ENCODE results near the gene CDKL2. TPM values are rescaled to one million over a fixed set of nuclear protein-coding genes. Genes with fewer than 3 reads are reported as not detected.

CDKL2 gene
- total RNA-seq, 4 donors from 2014 or later, result 14.1 to 27.0 (median 17.6) TPM

- 100% methylated on average over 2 of the region's 2 CpGs for WGBS, 2 donors
- no peaks in the 10 kb centered on the region for H3K9me3 ChIP-seq
- H3K4me3 ChIP-seq (replicated peaks in 1 of 3), result no peak overlapping the region
- H3K4me1 ChIP-seq, result no peaks in the 10 kb centered on the region
- DNase-seq, result no peak
- no peaks in the 10 kb centered on the region for H3K27me3 ChIP-seq
- intact Hi-C loops (cut with DNase I), result no loop called here
- no peak overlapping the region for H3K27ac ChIP-seq
- TF ChIP-seq CTCF (IDR thresholded peaks at IDR 0.05), result no peak
- TF ChIP-seq POLR2A (IDR thresholded peaks at IDR 0.05), result no peak
- peaks cover 33% of the 10 kb centered on the region in 2 donors for H3K36me3 ChIP-seq
Measured at GRCh38 chr4:75530556-75531322, 99.6 kb downstream of the CDKL2 start.

Small RNA genes lying within 50 kb of the gene (small RNA-seq; reads per million reads assigned to genes)
- gene RF00019, result not detected

Other genes with a start within 250 kb of the CDKL2 start
- gene RCHY1, start 116.1 kb downstream of the CDKL2 start, total RNA-seq, result 10 to 100 TPM; 41.3 to 62.1 (median 55.6) TPM
- gene THAP6, start 116.1 kb downstream of the CDKL2 start, total RNA-seq, result 10 to 100 TPM; 20.6 to 54.1 (median 32.7) TPM
- under 1 TPM in 1 of 4 donors, not detected in 3; 0.29 TPM for gene ODAPH, start 74.5 kb downstream of the CDKL2 start, total RNA-seq
- gene G3BP2, start 42.9 kb upstream of the CDKL2 start, total RNA-seq, result 100 to 1,000 TPM; 117 to 179 (median 139) TPM
- gene USO1, start 94.0 kb upstream of the CDKL2 start, total RNA-seq, result 100 to 1,000 TPM in 2 of 4 donors, 10 to 100 TPM in 2; 97.2 to 102 (median 100) TPM

Data from thyroid gland (tissue), 4 donors.